ENCODE results near the gene KCNK18.
A peak's percentile ranks its signal among the peaks of the same experiment; 100 is the strongest.

The KCNK18 gene

DNA sequence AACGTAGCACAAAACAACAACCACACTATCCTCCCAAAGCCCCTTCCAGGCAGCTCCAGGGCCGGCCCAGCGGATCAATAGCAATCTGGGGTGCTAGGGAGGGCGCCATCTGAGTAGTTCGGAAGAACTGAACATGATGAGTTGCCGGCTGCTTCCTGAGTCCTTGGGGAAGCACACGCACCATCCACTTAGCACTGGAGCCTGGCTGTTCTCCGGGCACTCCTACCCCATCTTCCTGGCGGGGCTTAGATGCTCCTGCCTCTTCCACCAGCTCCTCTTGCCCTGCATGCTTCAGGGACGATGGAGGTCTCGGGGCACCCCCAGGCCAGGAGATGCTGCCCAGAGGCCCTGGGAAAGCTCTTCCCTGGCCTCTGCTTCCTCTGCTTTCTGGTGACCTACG is at the start of gene KCNK18:
KCNK18 (plus strand) TSS at position 301 of the 400 bp plus-strand sequence; CDS start at position 301, 0 bp downstream.
- no peak for DNase-seq (ENCODE audit: low read depth in 1 of 2, low spot score in 1 of 2)

- no peak for DNase-seq (ENCODE audit: low read depth in 1 of 2, low spot score in 1 of 2)
These were observed 49.0 kb upstream of the KCNK18 start for GRCh38 chr10:117148284-117148683.

- DNase-seq (ENCODE audit: low read depth in 1 of 2, low spot score in 1 of 2), result no peak
These were observed 44.6 kb upstream of the KCNK18 start for GRCh38 chr10:117152668-117153067.

GRCh38 chr10:117158297-117158696 is 39.0 kb upstream of the KCNK18 start:
- DNase-seq (ENCODE audit: low read depth in 1 of 2, low spot score in 1 of 2), result no peak

DNA sequence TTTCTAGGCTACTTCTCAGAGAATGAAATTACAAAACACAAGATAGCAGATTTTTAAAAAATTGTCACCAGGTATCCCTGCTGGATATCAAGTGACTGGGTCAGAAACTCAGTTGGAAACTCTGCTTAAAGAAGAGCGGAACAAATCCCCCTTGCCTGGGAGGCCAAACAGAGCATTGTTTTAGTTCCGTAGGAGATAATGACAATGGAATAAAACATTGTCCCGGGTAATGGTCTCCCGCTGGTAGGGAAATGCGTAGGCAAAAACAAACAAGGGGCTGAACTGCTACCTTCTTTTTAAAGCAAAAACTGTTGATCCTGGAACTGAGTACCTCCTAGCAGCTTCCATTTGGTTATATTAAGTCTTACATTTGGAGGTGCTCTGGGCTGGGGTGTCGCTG is 37.9 kb upstream of the KCNK18 start:
- no peak for DNase-seq (ENCODE audit: low read depth in 1 of 2, low spot score in 1 of 2)

- DNase-seq (ENCODE audit: low read depth in 1 of 2, low spot score in 1 of 2), result no peak
These were observed 36.7 kb upstream of the KCNK18 start for GRCh38 chr10:117160567-117160966.

DNA sequence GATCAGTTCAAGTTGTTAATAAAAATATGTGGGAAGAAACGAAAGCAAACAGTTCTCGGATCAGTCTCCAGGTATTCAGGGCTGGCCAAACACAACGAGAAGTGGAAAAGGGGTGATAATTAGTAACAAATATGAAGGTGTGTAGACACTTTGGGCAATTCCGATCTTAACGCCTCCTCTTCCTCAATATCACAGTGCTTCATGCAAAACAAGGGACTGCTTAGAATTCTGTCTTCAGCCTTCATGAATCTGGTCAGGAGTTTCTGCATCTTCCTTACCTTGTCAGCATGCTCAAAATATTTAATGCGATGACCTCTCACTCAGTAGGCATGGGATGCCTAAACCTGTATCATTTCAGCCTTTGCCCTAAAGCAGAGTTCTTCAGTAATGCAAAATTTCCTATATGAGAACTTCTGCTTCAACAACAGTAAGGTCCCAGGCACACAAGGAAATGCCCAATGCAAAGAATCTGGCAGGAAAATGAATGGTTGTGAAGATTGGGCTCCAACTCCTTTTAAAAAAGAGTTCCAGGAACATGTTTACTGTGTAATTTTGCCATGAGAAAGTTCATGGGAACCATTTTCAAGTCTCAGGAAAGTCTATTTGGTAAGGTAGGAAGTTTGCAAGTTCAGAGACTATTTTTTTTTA is 35.8 kb upstream of the KCNK18 start:
- no peak for DNase-seq (ENCODE audit: low read depth in 1 of 2, low spot score in 1 of 2)

DNA sequence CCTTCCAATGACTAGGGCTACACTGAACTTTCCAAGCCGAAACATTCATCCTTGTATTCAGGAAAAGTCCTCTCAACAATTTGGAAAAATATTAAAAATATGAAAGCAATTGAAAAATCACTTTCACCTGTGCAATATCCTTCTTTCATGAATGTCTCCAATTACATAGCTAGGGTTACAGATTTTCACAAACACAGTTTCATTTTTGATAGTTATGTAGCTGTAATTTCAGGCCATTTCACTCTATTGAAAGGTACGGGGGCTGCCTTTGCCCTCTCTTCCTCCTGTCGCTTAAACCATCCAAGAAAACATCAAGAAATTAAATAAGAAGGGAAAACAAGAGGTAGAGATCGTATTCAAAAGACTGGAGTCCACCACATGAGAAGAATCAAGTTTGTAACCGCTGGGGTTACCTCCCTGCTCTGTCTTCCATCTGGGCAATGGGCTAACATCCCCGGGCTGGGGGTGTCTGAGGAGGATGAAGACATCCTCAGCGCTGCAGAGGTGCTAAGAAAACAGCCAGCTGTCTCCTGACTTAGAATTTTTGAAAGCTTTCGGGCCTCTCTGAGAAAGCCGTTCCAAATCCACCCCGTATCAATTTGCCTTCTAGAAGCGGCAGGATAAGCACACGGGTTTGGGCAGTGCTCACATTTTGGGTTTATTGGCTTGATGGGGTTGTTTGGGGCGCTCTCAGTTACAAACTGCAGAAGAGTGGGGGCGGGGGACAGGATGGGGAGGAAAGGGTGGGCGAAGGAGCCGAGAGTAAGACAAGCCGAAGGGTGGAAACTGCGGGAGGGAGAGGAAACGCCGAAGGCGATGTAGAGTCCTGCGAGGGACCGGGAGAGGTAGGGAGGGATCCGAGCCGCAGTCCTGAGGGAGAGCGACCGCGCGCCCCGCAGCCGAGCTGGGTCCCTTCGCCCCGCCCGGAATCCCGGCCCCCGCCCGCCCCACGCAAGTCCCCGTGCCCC is 34.9 kb upstream of the KCNK18 start:
- DNase-seq (ENCODE audit: low read depth in 1 of 2, low spot score in 1 of 2), result no peak

GRCh38 chr10:117163061-117163953 is 34.0 kb upstream of the KCNK18 start:
- DNase-seq (ENCODE audit: low read depth in 1 of 2, low spot score in 1 of 2), result no peak

DNA sequence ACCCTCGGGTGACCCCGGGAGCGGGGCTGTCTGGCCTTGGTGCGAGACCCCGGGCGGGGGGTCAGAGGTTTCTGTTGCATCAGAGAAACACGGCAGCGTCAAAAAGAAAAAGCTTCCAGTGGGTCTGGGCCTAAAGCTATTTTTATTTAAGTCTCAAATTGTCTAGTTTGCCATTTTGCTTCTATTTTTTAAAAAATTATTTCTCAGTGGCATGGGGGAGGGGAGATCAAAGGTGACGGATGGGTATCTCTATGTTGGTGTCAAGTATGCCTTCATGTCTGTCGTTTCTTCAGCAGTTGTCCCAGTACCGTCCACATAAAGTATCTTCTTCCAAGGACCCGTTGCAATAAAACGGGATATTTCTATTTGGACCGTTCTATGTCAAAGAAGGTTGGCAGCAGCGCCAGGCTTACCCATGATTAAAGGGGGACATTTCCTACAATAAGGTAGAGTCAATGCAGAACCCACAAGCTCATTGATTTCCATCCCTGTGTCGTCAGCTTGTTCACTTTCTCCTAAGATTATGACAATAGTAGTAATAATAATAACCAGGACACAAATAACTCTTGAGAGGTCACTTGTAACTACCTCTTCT is 33.2 kb upstream of the KCNK18 start:
- no peak for DNase-seq (ENCODE audit: low read depth in 1 of 2, low spot score in 1 of 2)

DNA sequence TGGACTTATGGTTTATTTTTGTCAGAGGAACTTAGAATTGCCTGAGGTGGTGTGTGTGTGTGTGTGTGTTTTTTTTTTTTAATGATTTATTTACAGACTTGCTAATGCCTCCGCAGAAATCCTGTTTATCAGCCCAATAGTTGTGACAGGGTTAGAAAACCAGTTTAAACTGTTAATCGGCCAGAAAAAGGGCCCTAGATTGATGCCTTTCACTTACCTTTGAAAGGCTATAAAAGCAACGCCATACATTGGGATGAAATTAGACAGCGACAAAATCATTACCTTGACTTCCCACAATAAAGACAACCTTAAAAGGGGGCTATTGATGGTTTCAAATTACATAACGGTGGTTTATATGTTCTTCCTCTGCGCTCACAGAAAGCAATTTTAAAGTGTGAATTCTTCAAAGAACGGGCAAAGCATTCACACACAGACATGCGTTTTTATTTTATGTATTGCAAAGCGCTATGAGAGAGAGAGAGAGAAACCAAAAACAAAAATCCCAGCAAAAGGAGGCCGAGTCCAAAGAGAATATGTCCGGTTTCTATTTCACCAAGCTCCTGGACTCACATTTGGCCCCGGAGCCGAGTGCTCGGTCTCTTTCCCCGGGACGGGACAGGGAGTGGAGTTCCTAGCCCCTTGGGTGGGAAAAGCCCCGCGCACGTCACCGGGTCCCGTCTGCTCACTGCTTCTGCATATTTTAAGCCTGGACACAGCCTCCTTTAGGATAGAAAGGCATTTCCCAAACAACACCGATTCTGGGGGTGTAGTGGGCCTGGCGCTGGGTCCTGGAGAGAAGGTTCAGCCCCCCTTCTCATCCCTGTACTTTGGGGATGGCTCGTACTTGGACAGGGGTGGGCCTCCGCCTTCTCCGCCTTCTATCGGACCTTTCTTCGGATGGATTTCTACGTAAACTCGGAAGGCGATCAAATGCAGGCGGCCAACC is 32.4 kb upstream of the KCNK18 start:
- DNase-seq (ENCODE audit: low read depth in 1 of 2, low spot score in 1 of 2), result no peak

DNA sequence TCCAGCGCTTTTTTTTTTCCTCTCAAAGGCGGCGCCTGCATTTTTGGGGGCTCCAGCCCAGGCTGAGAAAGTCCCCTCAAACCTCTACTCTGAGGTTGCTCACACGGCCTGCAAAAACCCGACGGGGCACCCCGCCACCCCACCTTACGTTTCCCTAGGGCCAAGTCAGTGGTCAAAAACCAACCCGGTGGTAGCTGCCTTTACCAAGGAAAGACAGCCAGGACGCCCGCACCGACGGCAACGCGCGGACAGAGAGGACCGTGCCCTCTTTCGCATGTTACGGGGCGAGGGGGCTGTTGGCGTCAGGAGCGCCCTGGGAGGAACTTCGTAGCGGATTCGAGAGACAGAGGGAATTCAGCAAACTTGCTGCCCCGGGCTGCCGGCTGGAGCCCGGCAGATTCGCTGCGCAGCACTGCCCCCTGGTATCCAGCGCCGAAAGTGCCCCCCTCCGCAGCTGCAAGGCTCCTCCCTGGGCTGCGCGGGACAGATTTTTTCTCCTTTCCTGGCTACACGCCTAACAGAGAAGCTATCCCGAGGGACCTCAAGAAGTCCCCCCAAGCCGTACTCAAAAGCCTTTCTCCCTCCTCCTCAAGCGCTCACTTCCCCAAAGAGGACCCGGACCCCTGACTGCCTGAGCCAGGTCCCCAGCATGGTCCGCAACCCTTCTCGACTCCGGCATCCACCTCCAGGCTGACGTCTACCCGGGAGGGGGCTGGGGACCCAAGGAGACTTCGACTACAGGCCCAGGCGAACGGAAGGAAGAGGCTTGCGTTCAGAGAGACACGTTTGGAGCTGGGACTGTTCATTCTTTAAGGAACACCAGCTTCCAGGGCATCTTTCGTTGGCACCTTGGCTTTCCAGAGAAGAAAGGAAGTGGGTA is 31.5 kb upstream of the KCNK18 start:
- DNase-seq (ENCODE audit: low read depth in 1 of 2, low spot score in 1 of 2), result no peak

- no peak for DNase-seq (ENCODE audit: low read depth in 1 of 2, low spot score in 1 of 2)
These were observed 30.6 kb upstream of the KCNK18 start for GRCh38 chr10:117166418-117167345.

GRCh38 chr10:117167346-117167788 is 29.9 kb upstream of the KCNK18 start:
- no peak for DNase-seq (ENCODE audit: low read depth in 1 of 2, low spot score in 1 of 2)

DNA sequence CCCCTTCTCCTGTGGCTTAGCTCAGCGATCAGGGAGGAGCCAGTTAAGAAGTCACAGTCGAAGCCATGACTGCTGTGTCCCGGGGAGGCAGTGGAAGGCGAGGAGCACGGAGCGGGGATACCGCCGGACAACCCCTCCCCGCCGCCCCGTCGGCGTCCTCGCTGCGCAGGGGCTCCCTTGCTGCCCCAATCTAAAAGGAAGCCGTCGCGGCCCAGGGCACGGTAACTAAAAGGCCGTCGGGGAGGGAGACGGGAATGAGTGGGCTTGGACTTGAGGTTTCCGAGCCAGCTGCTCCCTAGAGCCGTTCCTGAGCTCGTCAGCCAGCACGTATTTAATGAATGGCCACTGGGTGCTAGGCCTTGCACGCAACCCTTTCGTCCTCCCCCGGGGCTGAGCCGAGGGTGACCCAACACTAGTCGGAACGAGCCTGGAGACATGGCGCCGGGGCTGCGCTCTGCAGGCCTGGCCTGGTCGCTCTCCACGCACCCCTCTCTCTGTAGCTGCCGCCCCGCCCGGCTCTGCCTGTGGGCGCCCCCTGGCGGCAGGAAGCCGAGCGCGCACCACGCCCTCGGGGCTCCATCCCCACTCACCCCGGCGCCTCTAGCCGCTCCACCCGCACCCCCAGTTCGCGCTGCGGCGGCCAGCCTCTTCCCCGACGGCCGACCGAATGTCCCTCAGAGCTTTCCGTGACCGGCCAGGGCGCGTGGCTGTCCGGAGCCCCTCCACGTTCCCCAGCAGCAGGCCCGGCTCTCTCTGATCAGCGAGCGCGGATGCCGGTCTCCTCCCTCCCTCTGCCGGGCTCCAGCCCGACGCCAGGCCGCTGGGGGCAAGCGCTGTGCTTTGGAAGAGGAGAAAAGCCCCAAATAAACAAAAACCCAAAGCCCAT is 29.3 kb upstream of the KCNK18 start:
- peak; percentile 26 to 55 for DNase-seq (ENCODE audit: low read depth in 1 of 2, low spot score in 1 of 2)

DNA sequence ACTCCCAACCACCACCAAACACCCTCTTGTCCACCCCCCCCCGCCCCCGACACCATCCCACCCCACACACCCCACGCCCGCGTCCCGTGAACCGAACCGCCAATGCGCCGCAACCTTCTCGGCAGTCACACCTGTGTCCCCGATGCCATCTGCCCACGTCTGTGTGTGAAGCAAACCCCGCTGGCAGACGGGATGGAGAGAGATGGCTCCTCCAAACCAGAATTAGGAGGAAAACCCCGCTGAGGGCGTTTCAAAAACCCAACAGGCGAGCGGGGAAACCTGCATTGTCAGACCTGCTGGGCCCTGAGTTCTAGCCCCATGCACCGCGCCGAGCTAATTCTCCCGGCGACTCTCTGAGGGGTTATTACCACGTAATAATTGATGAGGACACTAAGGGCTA is 28.6 kb upstream of the KCNK18 start:
- DNase-seq (ENCODE audit: low read depth in 1 of 2, low spot score in 1 of 2), result no peak

DNA sequence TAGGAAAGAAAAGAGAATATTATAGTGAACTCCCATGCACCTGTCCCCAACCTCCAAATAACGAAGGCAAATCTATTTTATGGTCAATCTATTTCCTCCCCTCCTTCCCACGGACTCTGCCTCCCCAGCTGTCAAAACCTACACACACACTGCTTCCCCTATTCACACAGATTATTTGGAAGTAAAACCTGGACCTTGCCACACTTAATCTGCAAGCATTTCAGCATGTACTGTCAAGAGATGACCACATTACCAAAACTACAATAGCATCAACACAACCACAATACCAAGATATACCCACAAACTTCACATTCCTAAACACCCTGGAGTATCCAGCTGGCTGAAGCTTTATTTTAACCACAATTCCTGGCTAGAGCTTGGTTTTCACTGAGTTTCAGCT is 27.8 kb upstream of the KCNK18 start:
- no peak for DNase-seq (ENCODE audit: low read depth in 1 of 2, low spot score in 1 of 2)
